Upper lobe of left lung (tissue), 6 donors: ENCODE results near the gene PPP6R3. TPM values are rescaled to one million over a fixed set of nuclear protein-coding genes. Genes with fewer than 3 reads are reported as not detected.

ENCODE experiments used
- ATAC-seq, 2 donors: fragments of 200-7000 bp; cut with Tn5 transposase; one replicate each; pipeline ENCODE4 v1.9.1; 2022; ENCODE audit warnings: mild to moderate bottlenecking in 2 of 2, moderate library complexity in 2 of 2; ENCODE audit not compliant: low FRiP score in 2 of 2
- DNase-seq, 2 donors: peaks; one replicate each; pipeline ENCODE4 v3.0.0-alpha.2; 2019 to 2020
- H3K27ac ChIP-seq, 4 donors: fragments of 200-600 bp; sonication (generic); one replicate each; pipeline ENCODE4 v1.5.1; 2016 to 2019
- H3K27me3 ChIP-seq, 4 donors: fragments of 200-600 bp; sonication (generic); one replicate each; pipeline ENCODE4 v1.5.1; 2017 to 2019
- H3K36me3 ChIP-seq, 4 donors: fragments of 200-600 bp; sonication (generic); one replicate each; pipeline ENCODE4 v1.5.1; 2016 to 2019
- H3K4me1 ChIP-seq, 4 donors: fragments of 200-600 bp; sonication (generic); one replicate each; pipeline ENCODE4 v1.5.1; 2018 to 2019
- H3K4me3 ChIP-seq, 4 donors: fragments of 200-600 bp; sonication (generic); one replicate each; pipeline ENCODE4 v1.5.1; 2017 to 2019; ENCODE audit warnings: mild to moderate bottlenecking in 2 of 4, moderate library complexity in 1 of 4
- H3K9me3 ChIP-seq, 4 donors: fragments of 200-600 bp; sonication (generic); one replicate each; pipeline ENCODE4 v1.5.1; 2018 to 2019
- EP300 ChIP-seq, 4 donors: sonication (generic); formaldehyde crosslinking; IDR thresholded peaks; one replicate each; pipeline ENCODE4 v1.5.1; 2017; ENCODE audit warnings: antibody characterized with exemption in 4 of 4, control low read depth in 2 of 4
- POLR2A ChIP-seq, 4 donors: fragments of 450-650 bp; IDR thresholded peaks; one replicate each; pipeline ENCODE4 v1.5.1; 2016 to 2017; ENCODE audit warnings: antibody characterized with exemption in 4 of 4, mild to moderate bottlenecking in 2 of 4
- POLR2AphosphoS5 ChIP-seq, 2 donors: sonication (generic); formaldehyde crosslinking; IDR thresholded peaks; one replicate each; pipeline ENCODE4 v1.5.1; 2017; ENCODE audit warnings: antibody characterized with exemption in 2 of 2
- WGBS, 2 donors: methylation state at CpG; one replicate each; pipeline ENCODE4 v1.1.5; 2017 to 2018; 5-methylcytosine and 5-hydroxymethylcytosine counted together
- total RNA-seq, 6 donors: library from RNA; depleted of rRNA in 4 of 6; stranded (reverse); fragments of >200 nt in 4 of 6; gene quantifications; one replicate each; pipeline versions ENCODE4 v1.1.0 to v1.2.1, GENCODE V29; 2016 to 2021
- TF ChIP-seq, protein P1 (sequence below), 6 experiments: fragments of 450-650 bp in 4 of 6; fragments of 200-600 bp in 2 of 6; sonication (generic) in 2 of 6; IDR thresholded peaks; one replicate each; pipeline ENCODE4 v1.5.1; 2016 to 2019; ENCODE audit warnings: antibody characterized with exemption in 6 of 6
- donor health status: DM: no; HTN: no; CAD: no; lungs with moderate emphysema.
- donor health status: DM: no; HTN: yes; CAD: no; lungs with severe emphysema.

The PPP6R3 gene
- total RNA-seq, 6 donors from 2014 or later: 75.7 to 195 (median 114) TPM

DNA sequence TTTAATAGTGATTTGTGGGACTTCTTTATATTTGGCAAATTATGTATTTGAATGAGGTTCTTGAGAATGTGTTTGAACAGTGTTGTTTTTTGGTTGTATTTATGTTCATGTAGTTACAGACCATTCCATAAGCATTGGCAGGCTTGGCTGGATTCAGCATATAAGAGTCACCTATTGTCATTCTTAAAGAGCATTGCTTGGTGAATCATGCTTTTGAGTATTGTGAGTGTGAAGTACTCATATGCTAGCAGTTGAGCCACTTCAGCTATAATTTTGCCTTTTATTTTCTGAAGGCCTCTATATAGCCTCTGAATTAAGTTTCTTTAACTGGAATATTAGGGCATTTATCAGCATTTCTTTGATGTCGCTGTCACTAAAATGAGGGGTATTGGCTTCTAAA, 113.8 kb downstream of the PPP6R3 start:
- peaks cover 25 to 86% (median 59%) of the 10 kb centered on the region in 4 donors for H3K36me3 ChIP-seq
- DNase-seq (no peak), ATAC-seq (no peak)
- 100% methylated on average over 1 of the region's 1 CpG for WGBS, 2 donors
- no peaks in the 10 kb centered on the region for H3K4me1 ChIP-seq
- TF ChIP-seq, protein P1, sequence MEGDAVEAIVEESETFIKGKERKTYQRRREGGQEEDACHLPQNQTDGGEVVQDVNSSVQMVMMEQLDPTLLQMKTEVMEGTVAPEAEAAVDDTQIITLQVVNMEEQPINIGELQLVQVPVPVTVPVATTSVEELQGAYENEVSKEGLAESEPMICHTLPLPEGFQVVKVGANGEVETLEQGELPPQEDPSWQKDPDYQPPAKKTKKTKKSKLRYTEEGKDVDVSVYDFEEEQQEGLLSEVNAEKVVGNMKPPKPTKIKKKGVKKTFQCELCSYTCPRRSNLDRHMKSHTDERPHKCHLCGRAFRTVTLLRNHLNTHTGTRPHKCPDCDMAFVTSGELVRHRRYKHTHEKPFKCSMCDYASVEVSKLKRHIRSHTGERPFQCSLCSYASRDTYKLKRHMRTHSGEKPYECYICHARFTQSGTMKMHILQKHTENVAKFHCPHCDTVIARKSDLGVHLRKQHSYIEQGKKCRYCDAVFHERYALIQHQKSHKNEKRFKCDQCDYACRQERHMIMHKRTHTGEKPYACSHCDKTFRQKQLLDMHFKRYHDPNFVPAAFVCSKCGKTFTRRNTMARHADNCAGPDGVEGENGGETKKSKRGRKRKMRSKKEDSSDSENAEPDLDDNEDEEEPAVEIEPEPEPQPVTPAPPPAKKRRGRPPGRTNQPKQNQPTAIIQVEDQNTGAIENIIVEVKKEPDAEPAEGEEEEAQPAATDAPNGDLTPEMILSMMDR (IDR thresholded peaks at IDR 0.05): no peak
- TF ChIP-seq EP300 (IDR thresholded peaks at IDR 0.05) (no peak), POLR2A (IDR thresholded peaks at IDR 0.05) (no peak)
- no peaks in the 10 kb centered on the region for H3K9me3 ChIP-seq
- H3K27me3 ChIP-seq: no peaks in the 10 kb centered on the region
- H3K4me3 ChIP-seq: no peak overlapping the region
- no peak overlapping the region for H3K27ac ChIP-seq

DNA sequence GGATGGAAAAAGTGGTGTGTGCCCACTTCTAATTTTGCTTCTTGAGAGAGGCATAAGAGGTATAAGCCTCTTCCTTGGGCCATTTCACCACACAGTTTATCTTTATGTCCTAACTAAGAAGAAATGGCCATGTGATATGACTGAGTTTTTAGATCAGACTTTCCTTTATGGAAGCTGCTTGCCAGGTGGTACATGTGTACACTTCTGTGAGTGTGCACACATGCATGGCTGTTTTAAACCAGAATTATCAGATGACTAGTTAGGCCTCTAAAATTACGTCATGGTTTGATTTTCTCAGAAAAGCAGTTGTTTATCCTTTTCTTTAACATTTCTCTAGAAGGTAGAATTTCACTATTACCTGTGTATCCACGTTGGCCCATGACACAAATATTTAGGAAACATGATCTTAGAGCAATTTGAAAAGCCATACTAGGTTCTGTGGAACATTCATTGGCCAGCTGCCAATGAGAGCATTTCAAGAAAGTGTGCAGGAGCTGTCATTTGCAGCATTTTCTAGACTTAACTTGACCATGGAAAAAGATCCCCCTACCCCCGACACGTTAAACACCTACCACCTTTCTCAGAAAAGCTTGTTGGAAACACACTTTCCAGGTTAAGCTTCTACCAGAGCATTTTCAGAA, 114.6 kb downstream of the PPP6R3 start:
- no peak overlapping the region for H3K4me3 ChIP-seq
- no peaks in the 10 kb centered on the region for H3K4me1 ChIP-seq
- H3K27me3 ChIP-seq: no peaks in the 10 kb centered on the region
- H3K27ac ChIP-seq: no peak overlapping the region
- DNase-seq (no peak), ATAC-seq (no peak)
- H3K36me3 ChIP-seq: peaks cover 25 to 87% (median 59%) of the 10 kb centered on the region in 4 donors
- no peaks in the 10 kb centered on the region for H3K9me3 ChIP-seq
- WGBS, 2 donors: 88 to 92% methylated on average over 4 of the region's 4 CpGs
- TF ChIP-seq EP300 (IDR thresholded peaks at IDR 0.05) (no peak), POLR2A (IDR thresholded peaks at IDR 0.05) (no peak), POLR2AphosphoS5 (IDR thresholded peaks at IDR 0.05) (no peak)
- TF ChIP-seq, protein P1 (IDR thresholded peaks at IDR 0.05): no peak

GRCh38 chr11:68579455-68579854, 118.9 kb downstream of the PPP6R3 start:
- H3K36me3 ChIP-seq: peaks cover 16 to 78% (median 42%) of the 10 kb centered on the region in 4 donors
- H3K9me3 ChIP-seq: no peaks in the 10 kb centered on the region
- H3K4me3 ChIP-seq: no peak overlapping the region
- TF ChIP-seq, protein P1 (IDR thresholded peaks at IDR 0.05): no peak
- TF ChIP-seq POLR2A (IDR thresholded peaks at IDR 0.05) (no peak), POLR2AphosphoS5 (IDR thresholded peaks at IDR 0.05) (no peak), EP300 (IDR thresholded peaks at IDR 0.05) (no peak)
- DNase-seq (no peak), ATAC-seq (no peak)
- no peak overlapping the region for H3K27ac ChIP-seq
- 93% methylated on average over 5 of the region's 5 CpGs for WGBS, 2 donors
- no peaks in the 10 kb centered on the region for H3K27me3 ChIP-seq
- peaks cover 8 to 31% (median 18%) of the 10 kb centered on the region in 4 donors for H3K4me1 ChIP-seq

GRCh38 chr11:68581439-68581838, 120.9 kb downstream of the PPP6R3 start:
- Histone ChIP-seq H3K9me3 (no peaks in the 10 kb centered on the region), H3K27ac (peak overlapping the region in 1 of 4 donors; percentile 40), H3K4me3 (no peak overlapping the region), H3K36me3 (peaks cover 8 to 75% (median 33%) of the 10 kb centered on the region in 4 donors), H3K27me3 (no peaks in the 10 kb centered on the region), H3K4me1 (peaks cover 8 to 31% (median 18%) of the 10 kb centered on the region in 4 donors)
- TF ChIP-seq POLR2AphosphoS5 (IDR thresholded peaks at IDR 0.05): peak; percentile 71 to 80
- peak in 2 of 4 donors; percentile 23 to 90 for TF ChIP-seq EP300 (IDR thresholded peaks at IDR 0.05)
- TF ChIP-seq POLR2A (IDR thresholded peaks at IDR 0.05): no peak
- peak in 1 of 2 donors; percentile 89 for DNase-seq
- ATAC-seq: peak; percentile 57 to 83
- 65 to 85% methylated on average over 4 of the region's 4 CpGs for WGBS, 2 donors

- ATAC-seq (no peak), DNase-seq (no peak)
- 84 to 97% methylated on average over 3 of the region's 3 CpGs for WGBS, 2 donors
- Histone ChIP-seq H3K27me3 (no peaks in the 10 kb centered on the region), H3K27ac (peak overlapping the region in 1 of 4 donors; percentile 40), H3K4me1 (peaks cover 8 to 31% (median 18%) of the 10 kb centered on the region in 4 donors), H3K9me3 (no peaks in the 10 kb centered on the region), H3K4me3 (no peak overlapping the region), H3K36me3 (peaks cover 12 to 75% (median 31%) of the 10 kb centered on the region in 4 donors)
- TF ChIP-seq POLR2A (IDR thresholded peaks at IDR 0.05): no peak
- no peak for TF ChIP-seq EP300 (IDR thresholded peaks at IDR 0.05)
- TF ChIP-seq, protein P1 (IDR thresholded peaks at IDR 0.05): no peak
- no peak for TF ChIP-seq POLR2AphosphoS5 (IDR thresholded peaks at IDR 0.05)
Measured at GRCh38 chr11:68581901-68582300, 121.3 kb downstream of the PPP6R3 start.
